Right cardiac atrium (tissue), 5 donors: ENCODE measurements around the gene GK. TPM values are rescaled to one million over a fixed set of nuclear protein-coding genes. Genes with fewer than 3 reads are reported as not detected.
"Not testable (repeated sequence)": the region's sequence is repeated elsewhere in the genome, so short reads cannot be mapped to it uniquely, and the experiment has no call there.

Experiments used
- ATAC-seq, 2 donors: fragments of 200-7000 bp; cut with Tn5 transposase; one replicate each; pipeline versions ENCODE4 v1.8.0 to v1.9.1; 2020; ENCODE audit warnings: moderate library complexity in 2 of 2, mild to moderate bottlenecking in 1 of 2
- DNase-seq, 3 donors: peaks; one replicate each; pipeline ENCODE4 v3.0.0-alpha.2; 2020
- H3K27ac ChIP-seq: one replicate; pipeline ENCODE4 v1.5.1; 2013; ENCODE audit warnings: mild to moderate bottlenecking, low read length, control low read depth, moderate library complexity
- H3K27me3 ChIP-seq: one replicate; pipeline ENCODE4 v1.6.1; 2013; ENCODE audit not compliant: control insufficient read depth, insufficient read depth
- H3K4me1 ChIP-seq: one replicate; pipeline ENCODE4 v1.6.1; 2013; ENCODE audit warnings: low read length; ENCODE audit not compliant: control insufficient read depth, insufficient read depth
- H3K4me3 ChIP-seq: one replicate; pipeline ENCODE4 v1.5.1; 2013; ENCODE audit warnings: low read length, control low read depth
- H3K9me3 ChIP-seq: one replicate; pipeline ENCODE4 v1.6.1; 2013; ENCODE audit warnings: low read length; ENCODE audit not compliant: control insufficient read depth
- WGBS: extraction: QIAGEN DNeasy Blood & Tissue Kit; methylation state at CpG from one replicate; pipeline ENCODE4 v1.1.7; 2013; 5-methylcytosine and 5-hydroxymethylcytosine counted together
- intact Hi-C, 4 donors: fragments of 100-400 bp; cut with DNase I; formaldehyde crosslinking; loops; one replicate each; pipeline versions ENCODE4 v1.11.0 to v1.14.0; 2022 to 2023
- polyA plus RNA-seq: library from polyadenylated mRNA; stranded (reverse); fragments of 200-250 nt; gene quantifications from one replicate; pipeline ENCODE4 v1.2.3, GENCODE V29; 2013
- total RNA-seq, 4 donors: library from RNA; stranded (reverse); fragmentation: NEBNext Ultra II Directional; extraction: Animal tissue kit (Norgen Biotek cat#: 25700); gene quantifications; one replicate each; pipeline ENCODE4 v1.2.1, GENCODE V29; 2021
- donor health status: healthy with polysubstance abuse.
- donor health status: DM: no; HTN: yes; CAD: no.
- donor health status: DM: no; HTN: no; CAD: no.
- donor health status: DM: no; HTN: yes; CAD: no; lungs with severe emphysema.
- donor health status: DM: yes; HTN: yes; CAD: no.

GK gene
- total and polyA plus RNA-seq, 5 donors, result 2.9 to 7.1 (median 5.7) TPM

DNA sequence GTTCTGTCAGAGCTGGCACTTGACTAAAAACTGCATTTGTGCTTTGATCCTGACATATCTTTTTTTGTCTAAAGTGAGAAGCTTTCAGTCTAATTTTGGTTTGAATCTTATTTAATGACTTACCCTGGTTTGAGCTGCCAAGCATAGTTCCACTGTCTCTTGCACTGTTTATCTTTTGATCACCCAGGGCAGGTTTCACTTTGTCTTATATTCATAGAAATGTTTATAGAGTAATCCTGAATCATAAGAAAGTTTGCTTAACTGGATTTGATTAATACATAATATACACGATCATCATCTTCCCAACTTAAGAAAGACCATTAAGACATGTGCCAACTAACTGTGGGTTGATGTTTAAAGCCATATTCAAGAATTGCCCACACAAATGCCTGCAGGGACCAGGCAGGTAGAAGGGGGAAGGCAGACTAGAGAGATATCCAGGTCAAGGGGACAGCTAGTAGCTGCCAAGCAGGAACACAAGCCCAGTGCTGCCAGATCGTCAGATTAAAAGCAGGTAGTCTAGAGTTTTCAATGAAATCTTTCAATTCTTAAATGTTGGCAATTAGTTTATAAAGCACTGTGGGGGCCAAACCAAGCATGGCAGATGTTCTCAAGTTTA, 1.9 kb downstream of the GK start:
- H3K9me3 ChIP-seq, result no peaks in the 10 kb centered on the region
- no peaks in the 10 kb centered on the region for H3K4me1 ChIP-seq
- ATAC-seq, result no peak
- WGBS, result 84% methylated on average over 2 of the region's 2 CpGs
- no peaks in the 10 kb centered on the region for H3K27me3 ChIP-seq
- intact Hi-C loops, result no loop called here
- DNase-seq, result no peak
- no peak overlapping the region for H3K27ac ChIP-seq
- H3K4me3 ChIP-seq, result no peak overlapping the region

- Histone ChIP-seq H3K9me3 (no peaks in the 10 kb centered on the region), H3K4me3 (no peak overlapping the region), H3K4me1 (no peaks in the 10 kb centered on the region), H3K27me3 (no peaks in the 10 kb centered on the region), H3K27ac (no peak overlapping the region)
- DNase-seq (no peak), ATAC-seq (no peak)
- intact Hi-C loops, result no loop called here
- WGBS, result 76% methylated on average over 3 of the region's 3 CpGs
Measured at GRCh38 chrX:30655991-30656390, 2.8 kb downstream of the GK start.

DNA sequence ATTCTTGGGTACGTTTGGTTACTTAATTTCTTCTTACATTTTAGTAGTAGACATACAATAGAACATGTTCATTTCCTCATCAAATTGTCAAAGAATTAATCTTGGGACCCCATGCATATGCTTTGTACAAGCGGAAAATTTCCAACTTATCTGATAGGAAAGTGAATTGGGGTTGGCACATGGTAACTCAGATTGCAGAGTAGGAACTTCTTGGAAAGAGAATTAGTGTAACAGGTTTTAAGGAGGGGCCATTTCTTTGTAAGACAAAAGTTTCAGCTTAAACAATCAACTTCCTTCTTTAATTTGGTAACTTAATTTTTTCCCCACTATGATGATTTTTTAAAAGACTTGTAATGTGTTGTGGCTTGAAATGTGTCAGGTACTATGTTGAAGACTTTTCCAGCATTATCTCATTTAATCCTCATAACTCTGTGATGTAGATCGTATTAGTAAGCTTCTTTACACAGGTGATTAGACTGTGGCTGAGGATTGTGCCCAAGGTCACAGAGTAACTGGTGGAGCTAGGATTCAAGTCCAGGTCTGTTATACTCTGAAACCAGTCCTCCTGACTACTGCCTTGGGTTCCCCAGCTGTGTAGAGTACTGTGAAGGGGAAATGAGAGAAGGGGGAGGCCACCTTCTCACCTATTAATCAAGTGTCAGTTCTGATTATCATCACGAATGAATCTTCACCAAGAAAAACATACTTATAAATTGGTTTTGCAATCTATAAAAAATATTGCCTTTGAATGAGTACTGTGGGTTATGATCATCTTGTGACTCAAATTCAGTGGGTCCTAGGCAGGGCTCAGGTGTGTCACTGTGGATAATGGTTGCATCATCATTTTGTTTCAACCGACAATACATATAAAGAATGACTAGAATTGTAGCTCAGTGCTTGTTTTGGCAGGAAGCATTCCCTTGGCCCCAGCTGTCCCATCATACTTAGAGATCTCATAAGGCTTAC, 4.3 kb downstream of the GK start:
- Histone ChIP-seq H3K9me3 (no peaks in the 10 kb centered on the region), H3K27ac (no peak overlapping the region), H3K27me3 (no peaks in the 10 kb centered on the region), H3K4me1 (no peaks in the 10 kb centered on the region), H3K4me3 (no peak overlapping the region)
- no peak for ATAC-seq
- DNase-seq, result no peak
- intact Hi-C loops, result no loop called here
- WGBS, result 80% methylated on average over 5 of the region's 5 CpGs

DNA sequence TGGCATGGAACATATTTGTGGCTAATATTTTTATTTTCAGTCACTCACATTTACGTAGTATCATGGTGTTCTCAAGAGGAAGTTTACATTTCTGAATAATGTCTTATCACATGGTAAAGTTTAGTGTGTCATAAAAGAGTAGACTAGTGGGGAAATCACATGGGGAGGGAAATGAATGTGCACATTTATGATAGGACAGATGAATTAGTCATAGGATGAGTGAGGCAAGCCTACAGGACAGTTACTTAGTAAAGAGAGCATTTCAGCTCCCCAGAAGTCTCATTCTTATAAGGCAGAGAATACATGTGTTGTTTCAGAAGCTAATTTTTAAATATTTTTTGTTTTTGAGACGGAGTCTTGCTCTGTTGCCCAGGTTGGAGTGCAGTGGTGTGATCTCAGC, 6.2 kb downstream of the GK start:
- Histone ChIP-seq H3K27me3 (no peaks in the 10 kb centered on the region), H3K4me1 (no peaks in the 10 kb centered on the region), H3K4me3 (no peak overlapping the region), H3K27ac (no peak overlapping the region), H3K9me3 (no peaks in the 10 kb centered on the region)
- ATAC-seq (no peak), DNase-seq (no peak)
- WGBS, result 91% methylated on average over 2 of the region's 2 CpGs
- intact Hi-C loops, result no loop called here

DNA sequence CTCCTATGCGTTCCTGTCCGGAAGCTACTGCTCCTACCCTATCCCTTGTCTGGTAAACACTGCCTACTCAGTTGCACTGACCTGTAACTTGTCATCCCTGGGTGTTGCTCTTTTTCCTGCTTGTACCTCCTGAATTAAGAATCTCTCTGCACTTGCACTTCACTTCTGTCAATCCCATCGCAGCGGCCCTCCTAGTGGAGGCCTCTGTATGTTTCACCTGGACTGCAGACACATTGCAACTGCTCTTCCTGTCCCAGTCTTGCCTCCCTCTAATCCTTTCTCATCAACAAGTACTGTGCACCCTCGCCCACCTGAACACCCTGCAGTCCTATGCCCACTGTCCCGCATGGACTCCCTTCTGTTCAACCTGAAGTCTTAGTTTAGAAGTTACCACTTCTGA, 8.0 kb downstream of the GK start:
- Histone ChIP-seq H3K27me3 (no peaks in the 10 kb centered on the region), H3K27ac (no peak overlapping the region), H3K9me3 (no peaks in the 10 kb centered on the region), H3K4me1 (no peaks in the 10 kb centered on the region), H3K4me3 (no peak overlapping the region)
- WGBS, result 96% methylated on average over 6 of the region's 6 CpGs
- ATAC-seq (no peak), DNase-seq (no peak)
- intact Hi-C loops, result no loop called here

GRCh38 chrX:30663322-30663721, 10.1 kb downstream of the GK start:
- H3K27me3 ChIP-seq, result no peaks in the 10 kb centered on the region
- H3K27ac ChIP-seq, result no peak overlapping the region
- no peaks in the 10 kb centered on the region for H3K4me1 ChIP-seq
- no peak for DNase-seq
- H3K9me3 ChIP-seq, result no peaks in the 10 kb centered on the region
- no peak for ATAC-seq
- no peak overlapping the region for H3K4me3 ChIP-seq
- intact Hi-C loops, result no loop called here
- 84% methylated on average over 2 of the region's 2 CpGs for WGBS

GRCh38 chrX:30665471-30665870, 12.2 kb downstream of the GK start:
- DNase-seq, result no peak
- intact Hi-C loops, result no loop called here
- no peaks in the 10 kb centered on the region for H3K4me1 ChIP-seq
- no peaks in the 10 kb centered on the region for H3K27me3 ChIP-seq
- no peak overlapping the region for H3K27ac ChIP-seq
- no peak overlapping the region for H3K4me3 ChIP-seq
- no peaks in the 10 kb centered on the region for H3K9me3 ChIP-seq
- ATAC-seq, result no peak

- WGBS, result 53% methylated on average over 2 of the region's 2 CpGs
Measured at GRCh38 chrX:30666094-30666493, 12.9 kb downstream of the GK start.

GRCh38 chrX:30668581-30668980, 15.4 kb downstream of the GK start:
- H3K27ac ChIP-seq, result no peak overlapping the region
- H3K9me3 ChIP-seq, result no peaks in the 10 kb centered on the region
- no peaks in the 10 kb centered on the region for H3K27me3 ChIP-seq
- intact Hi-C loops, result no loop called here
- no peaks in the 10 kb centered on the region for H3K4me1 ChIP-seq
- DNase-seq (no peak), ATAC-seq (no peak)
- no peak overlapping the region for H3K4me3 ChIP-seq
- 99% methylated on average over 4 of the region's 4 CpGs for WGBS

More at GRCh38 chrX:30666094-30666493, 12.9 kb downstream of the GK start:
- H3K27ac ChIP-seq, result no peak overlapping the region
- no peaks in the 10 kb centered on the region for H3K27me3 ChIP-seq
- DNase-seq (no peak), ATAC-seq (no peak)
- no peaks in the 10 kb centered on the region for H3K9me3 ChIP-seq
- no peak overlapping the region for H3K4me3 ChIP-seq
- intact Hi-C loops, result no loop called here
- H3K4me1 ChIP-seq, result no peaks in the 10 kb centered on the region

- H3K4me3 ChIP-seq, H3K27me3 ChIP-seq, DNase-seq, H3K4me1 ChIP-seq, intact Hi-C loops, ATAC-seq, H3K27ac ChIP-seq, H3K9me3 ChIP-seq: not testable (repeated sequence)
- 97% methylated on average over 3 of the region's 3 CpGs for whole genome bisulfite sequencing
Measured at GRCh38 chrX:30671189-30671588, 18.0 kb downstream of the GK start.

DNA sequence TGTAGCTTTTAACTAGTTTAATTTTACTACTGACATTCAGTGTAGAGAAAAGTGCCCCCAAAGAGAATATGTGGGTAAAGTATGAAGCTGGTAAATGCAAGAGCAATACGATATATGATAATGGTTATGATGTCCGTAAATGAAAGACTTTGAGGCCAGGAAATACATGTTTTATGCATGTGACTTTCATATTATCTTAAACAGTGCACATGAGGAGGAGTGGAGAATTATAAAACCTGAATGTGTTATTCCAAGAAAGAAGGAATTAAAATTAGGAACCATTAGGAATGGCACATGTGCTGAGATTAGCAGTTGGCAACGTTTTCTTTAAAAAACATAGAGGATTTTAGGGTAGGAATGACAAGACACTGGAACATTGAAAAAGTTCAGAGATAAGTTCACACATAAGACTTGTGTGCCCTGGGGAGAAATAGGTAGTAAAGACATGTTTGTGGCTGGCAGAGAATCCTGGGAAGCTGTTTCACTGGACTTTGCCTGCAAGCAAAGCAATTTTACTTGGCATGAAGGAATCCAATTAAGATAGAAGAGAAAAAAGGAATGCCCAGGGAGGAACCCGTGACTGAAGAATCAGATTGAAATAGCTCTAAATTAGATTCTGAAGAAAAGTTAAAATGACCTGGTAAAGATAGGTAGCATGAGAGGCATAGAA, 20.0 kb downstream of the GK start:
- intact Hi-C loops, result no loop called here
- Histone ChIP-seq H3K27ac (no peak overlapping the region), H3K4me1 (peaks cover 2% of the 10 kb centered on the region), H3K27me3 (no peaks in the 10 kb centered on the region), H3K4me3 (no peak overlapping the region), H3K9me3 (no peaks in the 10 kb centered on the region)
- DNase-seq (no peak), ATAC-seq (no peak)
- WGBS, result 69% methylated on average over 4 of the region's 4 CpGs
